Measurements from ENCODE around the gene KIAA0232.

GRCh38 chr4:6781561-6781960 is 966 bp upstream of the KIAA0232 start:
- TF ChIP-seq CTCF (IDR thresholded peaks at IDR 0.05; ENCODE audit: poor library complexity): no peak
- no peak for TF ChIP-seq EZH2 (IDR thresholded peaks at IDR 0.05; ENCODE audit: borderline replicate concordance)
